Endothelial cell of umbilical vein (primary cell): ENCODE data around the gene EDAR. TPM values are rescaled to one million over a fixed set of nuclear protein-coding genes. Genes with fewer than 3 reads are reported as not detected.

Experiments
- BruUV-seq: library from RNA; stranded (reverse); fragments of 400-500 nt; replicated peaks from 2 replicates; lab custom pipeline; 2021; lab: Mats Ljungman, UMichigan
- CTCF ChIA-PET: fragments of 300-600, 350-600 bp; sonication (Branson Sonifier 250); formaldehyde crosslinking; loops from one replicate; lab custom pipeline; 2021; ENCODE audit warnings: antibody characterized with exemption, inconsistent platforms; lab: Charles Lee
- POLR2A ChIA-PET: fragments of 300-600, 350-600 bp; sonication (Branson Sonifier 250); formaldehyde crosslinking; loops from one replicate; lab custom pipeline; 2021; ENCODE audit warnings: antibody characterized with exemption, inconsistent platforms; lab: Charles Lee
- DNase-seq: peaks from one replicate; pipeline ENCODE4 v3.0.0-alpha.2; 2011; ENCODE audit warnings: low read depth, low spot score
- FAIRE-seq: peaks from 2 replicates; lab custom pipeline; 2011; peaks lifted over from hg19 to GRCh38; lab: Jason Lieb, UNC
- H2AFZ ChIP-seq: 2 replicates; pipeline ENCODE4 v1.6.0; 2012; ENCODE audit warnings: low read depth, low read length, control low read depth, inconsistent platforms
- H3K27ac ChIP-seq: 2 replicates; pipeline ENCODE4 v1.5.1; 2011; ENCODE audit warnings: low read depth, mild to moderate bottlenecking, control low read depth, low read length, moderate library complexity; ENCODE audit not compliant: insufficient read depth
- H3K27me3 ChIP-seq, 2 experiments: 2 replicates each; pipeline versions ENCODE4 v1.6.0 to v1.6.1; 2011; ENCODE audit warnings: low read length in 2 of 2, mixed read lengths in 1 of 2; ENCODE audit not compliant: control insufficient read depth in 2 of 2, insufficient read depth in 2 of 2
- H3K36me3 ChIP-seq, 2 experiments: 2 replicates in 1 of 2; 3 replicates in 1 of 2; pipeline ENCODE4 v1.5.1; 2011; ENCODE audit warnings: low read length in 2 of 2, mild to moderate bottlenecking in 1 of 2, moderate library complexity in 1 of 2; ENCODE audit not compliant: control insufficient read depth in 2 of 2, insufficient read depth in 2 of 2; ENCODE audit errors: extremely low read depth in 1 of 2
- H3K4me1 ChIP-seq: 3 replicates; pipeline ENCODE4 v1.5.1; 2011; ENCODE audit warnings: mild to moderate bottlenecking, low read length; ENCODE audit not compliant: control insufficient read depth, insufficient read depth; ENCODE audit errors: extremely low read depth
- H3K4me2 ChIP-seq: 2 replicates; pipeline ENCODE4 v1.6.1; 2011; ENCODE audit warnings: low read length, control low read depth, mixed read lengths; ENCODE audit not compliant: insufficient read depth
- H3K4me3 ChIP-seq, 3 experiments: fragments of 200-600 bp in 1 of 3; sonication (generic), shearing (Covaris generic) in 1 of 3; replicated peaks in 1 of 3; 2 replicates each; pipeline ENCODE4 v1.5.1; 2011 to 2016; ENCODE audit warnings: control low read depth in 3 of 3, low read length in 3 of 3, mild to moderate bottlenecking in 2 of 3, inconsistent platforms in 1 of 3, low read depth in 1 of 3, moderate library complexity in 1 of 3; ENCODE audit not compliant: insufficient read depth in 1 of 3
- H3K79me2 ChIP-seq: 2 replicates; pipeline ENCODE4 v1.6.0; 2012; ENCODE audit warnings: low read length, inconsistent platforms; ENCODE audit not compliant: control insufficient read depth, insufficient read depth
- H3K9ac ChIP-seq: replicated peaks from 2 replicates; pipeline ENCODE3; 2011; ENCODE audit warnings: low read length, control low read depth; ENCODE audit not compliant: insufficient read depth; ENCODE audit errors: extremely low read depth
- H3K9me1 ChIP-seq: replicated peaks from 3 replicates; pipeline ENCODE4 v1.6.0; 2011; ENCODE audit warnings: mild to moderate bottlenecking, low read length; ENCODE audit not compliant: control insufficient read depth, insufficient read depth; ENCODE audit errors: extremely low read depth
- H3K9me3 ChIP-seq: replicated peaks from 2 replicates; pipeline ENCODE4 v1.5.1; 2012; ENCODE audit warnings: low read length, inconsistent platforms; ENCODE audit not compliant: control insufficient read depth, insufficient read depth
- H4K20me1 ChIP-seq: replicated peaks from 2 replicates; pipeline ENCODE3; 2011; ENCODE audit warnings: mild to moderate bottlenecking, low read length; ENCODE audit not compliant: control insufficient read depth, insufficient read depth; ENCODE audit errors: extremely low read depth
- EZH2 ChIP-seq: IDR thresholded peaks from 2 replicates; pipeline ENCODE4 v1.6.1; 2012; ENCODE audit warnings: borderline replicate concordance, low read depth, mild to moderate bottlenecking, moderate library complexity, low read length, inconsistent platforms; ENCODE audit not compliant: severe bottlenecking
- FOS ChIP-seq: IDR thresholded peaks from 2 replicates; pipeline ENCODE4 v1.6.1; 2011; ENCODE audit warnings: mild to moderate bottlenecking, low read length, moderate library complexity, borderline replicate concordance; ENCODE audit not compliant: insufficient read depth
- dilution Hi-C: fragments of 300-500 bp; cut with MboI; formaldehyde crosslinking; loops from one replicate; pipeline ENCODE4 v1.15.0; 2019; ENCODE audit warnings: low sequenced_read_pairs; ENCODE audit not compliant: extremely low pct_ligation_motif_present
- intact Hi-C: fragments of 100-400 bp; cut with micrococcal nuclease; formaldehyde crosslinking; loops from one replicate; pipeline ENCODE4 v1.10.0; 2022
- polyA plus RNA-seq, 4 experiments: library from polyadenylated mRNA; depleted of rRNA in 3 of 4; stranded (reverse) in 3 of 4; unstranded in 1 of 4; fragments of >200 nt; gene quantifications; 2 replicates each; pipeline versions ENCODE4 v1.2.1 to v1.2.3, GENCODE V29; 2011 to 2012; ENCODE audit warnings: missing spikeins in 1 of 4
- total RNA-seq: library from RNA; stranded (reverse); gene quantifications from 2 replicates; pipeline ENCODE4 v1.2.3, GENCODE V29; 2021

Gene EDAR
- total and polyA plus RNA-seq, 2 donors (not counting 3 experiments of a cell fraction or from before 2014, with no cell fraction given), result not detected

DNA sequence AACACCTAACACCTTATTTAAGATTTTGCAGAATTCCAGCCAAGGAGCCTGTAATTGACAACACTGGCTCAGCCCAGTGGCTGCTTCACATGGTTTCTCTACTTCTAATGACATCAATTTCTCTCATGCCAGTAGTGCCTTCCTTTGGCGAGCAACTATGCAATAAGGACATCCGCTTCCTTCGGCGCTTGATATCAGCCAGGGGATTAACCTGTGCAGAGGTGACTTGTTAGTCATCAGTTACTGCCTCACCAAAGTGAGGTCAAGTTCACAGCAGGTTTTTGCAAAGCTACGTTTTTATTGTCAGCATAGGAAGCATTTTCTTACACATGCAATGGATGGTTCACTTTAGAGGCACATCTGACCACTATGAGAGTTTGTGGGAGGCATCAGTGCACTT lies 24.0 kb upstream of the EDAR start:
- ChIA-PET CTCF (no interaction called here), POLR2A (no interaction called here)
- Histone ChIP-seq H3K9me1 (no peaks in the 10 kb centered on the region), H3K36me3 (no peaks in the 10 kb centered on the region), H3K27me3 (peaks cover 7 to 8% of the 10 kb centered on the region in 2 experiments), H3K79me2 (no peaks in the 10 kb centered on the region), H3K9me3 (no peaks in the 10 kb centered on the region), H3K4me1 (no peaks in the 10 kb centered on the region), H2AFZ (no peak overlapping the region), H4K20me1 (no peaks in the 10 kb centered on the region), H3K4me3 (no peak overlapping the region), H3K4me2 (no peak overlapping the region), H3K27ac (no peak overlapping the region), H3K9ac (no peak overlapping the region)
- TF ChIP-seq EZH2, result no peak
- dilution Hi-C loops, result no loop called here
- no TSS peak for BruUV-seq
- intact Hi-C loops, result no loop called here
- no peak for FAIRE-seq
- DNase-seq, result no peak

DNA sequence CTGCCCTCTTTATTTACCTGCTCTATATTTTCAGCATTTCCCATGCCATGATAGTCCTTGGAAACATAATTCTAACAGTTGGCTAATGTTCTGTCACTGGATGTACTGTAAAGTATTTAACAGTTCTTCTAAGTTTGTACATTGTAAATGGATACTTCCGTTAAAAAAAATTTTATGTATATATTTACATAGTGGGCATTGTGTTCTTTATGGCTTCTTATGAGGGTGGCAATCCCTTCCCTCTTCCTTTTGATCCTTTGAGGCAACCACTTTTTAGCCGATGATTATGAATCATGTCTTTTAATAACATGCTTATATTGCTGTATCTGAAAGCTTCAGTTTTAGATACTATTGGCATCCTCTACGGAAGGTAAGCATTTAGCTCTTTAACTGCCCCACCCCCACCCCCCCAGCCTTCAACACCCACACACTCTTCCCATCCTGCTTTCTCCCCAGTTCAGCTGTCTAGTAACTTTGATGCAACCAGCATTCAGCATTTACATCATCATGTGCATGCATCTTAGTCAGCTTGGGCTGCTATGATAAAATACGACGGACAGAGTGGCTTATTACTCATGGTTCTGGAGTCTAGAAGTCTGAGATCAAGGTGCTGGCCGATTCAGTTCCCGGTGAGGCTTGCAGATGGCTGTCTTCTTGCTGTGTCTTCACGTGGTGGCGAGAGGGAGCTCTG lies 21.0 kb upstream of the EDAR start:
- no peak overlapping the region for H3K4me2 ChIP-seq
- no peaks in the 10 kb centered on the region for H3K79me2 ChIP-seq
- H3K4me3 ChIP-seq, result no peak overlapping the region
- no TSS peak for BruUV-seq
- FAIRE-seq (no peak), DNase-seq (no peak)
- H3K27ac ChIP-seq, result no peak overlapping the region
- no peak for TF ChIP-seq FOS
- ChIA-PET CTCF (interaction anchor here (1.6 kb wide), 1 partner anchor 9 kb away, joined by 3 read pairs; no protein-coding TSS in a partner anchor), POLR2A (no interaction called here)
- H3K9ac ChIP-seq, result no peak overlapping the region
- H3K36me3 ChIP-seq, result no peaks in the 10 kb centered on the region
- dilution Hi-C loops, result no loop called here
- H3K9me1 ChIP-seq, result no peaks in the 10 kb centered on the region
- H3K4me1 ChIP-seq, result no peaks in the 10 kb centered on the region
- intact Hi-C loops, result no loop called here
- peaks cover 0 to 5% of the 10 kb centered on the region in 2 experiments for H3K27me3 ChIP-seq
- no peaks in the 10 kb centered on the region for H3K9me3 ChIP-seq
- H4K20me1 ChIP-seq, result no peaks in the 10 kb centered on the region
- no peak overlapping the region for H2AFZ ChIP-seq
